Fibroblast of villous mesenchyme (primary cell): ENCODE results near the gene CRKL. TPM values are rescaled to one million over a fixed set of nuclear protein-coding genes. Genes with fewer than 3 reads are reported as not detected.

Experiments
- DNase-seq: peaks from one replicate; pipeline ENCODE4 v3.0.0-alpha.2; 2010; ENCODE audit warnings: low read depth
- H3K4me3 ChIP-seq: 2 replicates; pipeline ENCODE4 v1.5.1; 2011; ENCODE audit warnings: low read depth, mild to moderate bottlenecking, low read length
- total RNA-seq: library from RNA; depleted of rRNA; stranded (reverse); fragments of >200 nt; gene quantifications from 2 replicates; pipeline ENCODE4 v1.2.3, GENCODE V29; 2012
- TF ChIP-seq, protein P1 (sequence below): IDR thresholded peaks from 2 replicates; pipeline ENCODE4 v1.5.1; 2012; ENCODE audit warnings: low read depth, mild to moderate bottlenecking, low read length; ENCODE audit not compliant: insufficient read depth

Gene CRKL
- total RNA-seq, 1 donor: 57.4 TPM

DNA sequence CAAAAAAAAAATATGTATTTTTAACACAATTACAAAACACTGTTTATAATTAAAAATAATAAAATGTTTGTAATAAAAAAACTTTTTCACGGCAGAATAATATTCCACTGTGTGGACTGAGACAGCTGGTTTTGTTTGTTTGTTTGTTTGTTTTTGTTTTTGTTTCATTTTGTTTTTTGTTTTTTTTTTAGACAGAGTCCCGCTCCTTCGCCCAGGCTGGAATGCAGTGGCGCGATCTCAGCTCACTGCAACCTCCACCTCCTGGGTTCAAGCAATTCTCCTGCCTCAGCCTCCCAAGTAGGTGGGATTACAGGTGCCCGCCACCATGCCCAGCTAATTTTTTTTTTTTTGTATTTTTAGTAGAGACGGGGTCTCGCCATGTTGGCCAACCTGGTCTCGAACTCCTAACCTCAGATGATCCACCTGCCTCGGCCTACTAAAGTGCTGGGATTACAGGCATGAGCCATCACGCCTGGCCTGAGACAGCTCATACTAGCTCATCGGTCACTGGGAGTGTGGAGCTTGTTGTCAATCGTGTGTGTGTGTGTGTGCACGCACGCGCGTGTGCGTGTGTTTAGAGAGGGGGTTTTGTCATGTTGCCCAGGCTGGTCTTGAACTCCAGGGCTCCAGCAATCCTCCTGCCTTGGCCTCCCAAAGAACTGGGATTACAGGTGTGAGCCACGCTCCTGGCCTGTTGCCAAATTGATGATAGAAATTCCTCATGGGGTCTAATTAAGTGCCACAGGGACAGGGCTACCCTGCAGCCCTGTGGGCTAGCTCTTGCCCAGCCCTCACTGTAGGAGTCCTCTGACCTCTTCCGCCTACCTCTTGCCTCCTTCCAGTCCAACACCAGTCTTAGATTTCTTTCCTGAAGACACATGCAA is 42.6 kb downstream of the CRKL start:
- TF ChIP-seq, protein P1, sequence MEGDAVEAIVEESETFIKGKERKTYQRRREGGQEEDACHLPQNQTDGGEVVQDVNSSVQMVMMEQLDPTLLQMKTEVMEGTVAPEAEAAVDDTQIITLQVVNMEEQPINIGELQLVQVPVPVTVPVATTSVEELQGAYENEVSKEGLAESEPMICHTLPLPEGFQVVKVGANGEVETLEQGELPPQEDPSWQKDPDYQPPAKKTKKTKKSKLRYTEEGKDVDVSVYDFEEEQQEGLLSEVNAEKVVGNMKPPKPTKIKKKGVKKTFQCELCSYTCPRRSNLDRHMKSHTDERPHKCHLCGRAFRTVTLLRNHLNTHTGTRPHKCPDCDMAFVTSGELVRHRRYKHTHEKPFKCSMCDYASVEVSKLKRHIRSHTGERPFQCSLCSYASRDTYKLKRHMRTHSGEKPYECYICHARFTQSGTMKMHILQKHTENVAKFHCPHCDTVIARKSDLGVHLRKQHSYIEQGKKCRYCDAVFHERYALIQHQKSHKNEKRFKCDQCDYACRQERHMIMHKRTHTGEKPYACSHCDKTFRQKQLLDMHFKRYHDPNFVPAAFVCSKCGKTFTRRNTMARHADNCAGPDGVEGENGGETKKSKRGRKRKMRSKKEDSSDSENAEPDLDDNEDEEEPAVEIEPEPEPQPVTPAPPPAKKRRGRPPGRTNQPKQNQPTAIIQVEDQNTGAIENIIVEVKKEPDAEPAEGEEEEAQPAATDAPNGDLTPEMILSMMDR: no peak
- no peak overlapping the region for H3K4me3 ChIP-seq
- DNase-seq: no peak

DNA sequence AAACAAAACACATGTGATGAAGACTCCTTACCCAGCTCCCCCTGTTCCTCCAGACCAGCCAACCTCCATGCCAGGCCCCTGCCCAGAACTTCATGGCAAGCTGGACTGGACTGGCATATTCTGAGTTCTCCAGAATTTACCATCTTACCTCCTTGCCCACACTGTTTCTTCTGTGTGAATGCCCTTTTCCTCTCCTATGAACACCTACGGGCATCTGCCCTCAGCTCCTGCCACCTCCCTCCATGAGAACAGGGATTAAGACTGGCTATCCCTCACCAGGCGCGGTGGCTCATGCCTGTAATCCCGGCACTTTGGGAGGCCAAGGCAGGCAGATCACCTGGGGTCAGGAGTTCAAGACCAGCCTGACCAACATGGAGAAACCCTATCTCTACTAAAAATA is 43.4 kb downstream of the CRKL start:
- no peak for DNase-seq
- H3K4me3 ChIP-seq: no peak overlapping the region
- TF ChIP-seq, protein P1: no peak

DNA sequence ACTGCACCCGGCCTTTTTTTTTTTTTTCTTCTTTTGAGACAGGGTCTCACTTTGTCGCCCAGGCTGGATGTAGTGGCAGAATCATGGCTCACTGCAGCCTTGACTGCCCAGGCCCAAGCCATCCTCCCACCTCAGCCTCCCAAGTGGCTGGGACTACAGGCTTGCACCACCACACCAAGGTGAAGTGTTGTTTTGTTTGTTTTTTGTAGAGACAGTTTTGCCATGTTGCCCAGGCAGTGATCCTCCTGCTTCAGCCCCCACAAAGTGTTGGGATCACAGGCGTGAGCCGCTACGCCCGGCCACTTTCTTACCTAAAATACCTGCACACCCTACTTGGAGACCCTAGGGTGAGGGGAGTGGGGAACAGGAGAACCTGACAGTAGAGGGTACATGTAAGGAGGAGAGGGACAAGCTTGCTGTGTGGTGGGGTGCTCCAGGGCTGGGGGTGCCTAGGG is 45.3 kb downstream of the CRKL start:
- TF ChIP-seq, protein P1: no peak

DNA sequence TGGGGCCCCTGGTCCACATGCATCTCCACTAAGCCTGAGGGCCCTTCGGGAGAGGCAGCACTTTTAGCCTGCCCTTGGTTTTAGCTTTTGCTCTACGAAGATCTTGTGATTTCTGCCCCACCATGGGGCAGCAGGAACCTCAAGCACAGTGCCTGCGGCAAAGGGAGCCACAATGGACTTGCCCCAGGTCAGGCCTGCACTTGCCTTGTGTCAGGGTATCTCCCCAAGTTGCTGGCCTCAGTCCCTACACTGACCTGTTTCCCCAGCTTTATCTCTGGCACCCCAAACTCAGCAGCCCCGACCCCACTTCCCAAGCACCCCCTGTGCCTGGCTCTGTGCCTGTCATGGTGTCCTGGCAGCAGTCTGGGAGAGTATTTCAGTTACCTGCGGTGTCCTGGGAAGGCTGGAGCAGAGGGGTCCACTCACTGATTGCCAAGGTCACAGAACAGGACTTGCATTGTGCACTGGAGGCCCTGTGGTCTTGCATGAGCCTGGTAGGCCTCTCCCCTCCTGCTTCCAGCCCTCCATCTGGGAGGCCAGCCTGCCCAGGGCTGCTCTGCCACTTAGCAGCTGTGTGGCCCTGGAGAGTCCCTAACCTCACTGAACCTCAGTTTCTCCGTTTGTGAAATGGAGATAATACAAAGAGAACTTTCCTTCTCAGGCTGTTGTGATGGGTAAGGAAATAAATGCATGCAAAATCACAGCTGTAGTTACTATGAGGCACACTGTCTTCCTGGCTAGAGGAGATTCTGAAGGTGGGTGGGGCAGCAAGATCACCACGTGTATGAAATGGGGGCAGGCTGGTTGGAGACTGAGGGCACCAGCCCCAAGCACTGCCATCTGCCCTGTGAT is 46.2 kb downstream of the CRKL start:
- H3K4me3 ChIP-seq: no peak overlapping the region
- TF ChIP-seq, protein P1: no peak
- no peak for DNase-seq

More for the DNA sequence above, 45.3 kb downstream of the CRKL start:
- DNase-seq: no peak
- H3K4me3 ChIP-seq: no peak overlapping the region

DNA sequence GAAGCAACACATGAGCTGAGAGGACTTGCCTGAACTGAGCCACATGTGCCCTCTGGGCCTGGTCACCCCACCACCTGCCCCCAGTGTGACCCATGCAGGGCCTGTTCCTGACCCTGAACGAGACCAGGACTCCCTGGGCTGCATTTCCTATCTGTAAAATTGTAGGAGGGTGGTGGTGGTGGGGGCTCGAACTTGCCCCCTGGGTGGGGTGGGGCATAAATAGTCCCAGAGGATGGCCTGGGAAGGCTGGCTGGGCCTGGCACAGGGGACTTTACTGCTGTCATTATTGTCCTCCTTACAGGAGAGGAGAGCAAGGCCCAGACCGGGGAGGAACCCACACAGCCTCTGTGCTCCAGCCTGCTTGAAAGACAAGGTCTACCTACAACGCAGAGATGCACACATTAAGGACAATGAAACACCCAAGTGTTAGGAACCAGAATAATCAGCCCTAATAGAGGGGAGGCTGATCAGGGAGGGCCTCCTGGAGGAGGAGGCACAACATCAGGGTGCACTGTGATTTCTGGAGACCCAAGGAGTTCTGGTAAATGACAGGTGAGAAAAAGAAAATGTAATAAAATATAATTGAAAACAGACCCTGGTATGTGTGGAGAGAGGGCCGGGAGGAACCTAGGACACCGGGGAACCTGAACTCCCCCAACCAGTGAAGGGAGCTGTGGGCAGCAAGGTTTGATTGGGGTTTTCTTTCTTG is 47.0 kb downstream of the CRKL start:
- peak overlapping the region; percentile 39 for H3K4me3 ChIP-seq
- DNase-seq: no peak
- TF ChIP-seq, protein P1: no peak

DNA sequence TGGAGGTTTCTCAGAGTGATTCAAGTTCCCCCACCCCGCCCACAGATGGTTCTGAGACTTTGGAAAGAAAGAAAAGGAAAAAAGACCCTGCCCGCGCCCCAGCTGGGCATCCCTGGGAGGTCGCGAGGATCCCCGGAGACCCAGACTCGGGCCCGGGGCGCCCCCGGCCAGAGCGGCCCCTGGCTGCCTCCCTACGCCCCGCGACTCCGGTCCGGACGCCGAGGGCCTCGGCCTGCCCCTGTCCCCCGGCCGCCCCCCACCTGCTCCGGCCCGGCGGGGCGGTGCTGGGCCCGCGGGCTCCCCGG is 47.5 kb downstream of the CRKL start:
- no peak for DNase-seq
- TF ChIP-seq, protein P1: no peak
- H3K4me3 ChIP-seq: peak overlapping the region; percentile 39
